Breast epithelium (tissue), 3 donors: ENCODE results near the gene TMSB4X.

Experiments
- POLR2A ChIP-seq: fragments of 450-650 bp; IDR thresholded peaks from one replicate; pipeline ENCODE4 v1.6.1; 2016; ENCODE audit warnings: antibody characterized with exemption, mild to moderate bottlenecking, moderate library complexity
- POLR2AphosphoS5 ChIP-seq, 3 donors: sonication (generic); formaldehyde crosslinking; IDR thresholded peaks; one replicate each; pipeline ENCODE4 v1.6.1; 2017; ENCODE audit warnings: antibody characterized with exemption in 3 of 3
- TF ChIP-seq, protein P1 (sequence below), 3 donors: fragments of 450-650 bp; IDR thresholded peaks; one replicate each; pipeline ENCODE4 v1.5.1; 2016 to 2017; ENCODE audit warnings: antibody characterized with exemption in 3 of 3, mild to moderate bottlenecking in 3 of 3, moderate library complexity in 3 of 3

GRCh38 chrX:12974305-12974795 is 560 bp upstream of the TMSB4X start:
- TF ChIP-seq, protein P1, sequence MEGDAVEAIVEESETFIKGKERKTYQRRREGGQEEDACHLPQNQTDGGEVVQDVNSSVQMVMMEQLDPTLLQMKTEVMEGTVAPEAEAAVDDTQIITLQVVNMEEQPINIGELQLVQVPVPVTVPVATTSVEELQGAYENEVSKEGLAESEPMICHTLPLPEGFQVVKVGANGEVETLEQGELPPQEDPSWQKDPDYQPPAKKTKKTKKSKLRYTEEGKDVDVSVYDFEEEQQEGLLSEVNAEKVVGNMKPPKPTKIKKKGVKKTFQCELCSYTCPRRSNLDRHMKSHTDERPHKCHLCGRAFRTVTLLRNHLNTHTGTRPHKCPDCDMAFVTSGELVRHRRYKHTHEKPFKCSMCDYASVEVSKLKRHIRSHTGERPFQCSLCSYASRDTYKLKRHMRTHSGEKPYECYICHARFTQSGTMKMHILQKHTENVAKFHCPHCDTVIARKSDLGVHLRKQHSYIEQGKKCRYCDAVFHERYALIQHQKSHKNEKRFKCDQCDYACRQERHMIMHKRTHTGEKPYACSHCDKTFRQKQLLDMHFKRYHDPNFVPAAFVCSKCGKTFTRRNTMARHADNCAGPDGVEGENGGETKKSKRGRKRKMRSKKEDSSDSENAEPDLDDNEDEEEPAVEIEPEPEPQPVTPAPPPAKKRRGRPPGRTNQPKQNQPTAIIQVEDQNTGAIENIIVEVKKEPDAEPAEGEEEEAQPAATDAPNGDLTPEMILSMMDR (IDR thresholded peaks at IDR 0.05) = no peak
- TF ChIP-seq POLR2AphosphoS5 (IDR thresholded peaks at IDR 0.05) = no peak
- no peak for TF ChIP-seq POLR2A
